Liver (tissue), 9 donors: ENCODE results near the gene PIGQ. TPM values are rescaled to one million over a fixed set of nuclear protein-coding genes. Genes with fewer than 3 reads are reported as not detected.

Experiments used
- DNase-seq: peaks from one replicate; pipeline ENCODE4 v3.0.0-alpha.2; 2017; ENCODE audit warnings: low spot score
- H3K27ac ChIP-seq, 2 donors: one replicate each; pipeline ENCODE4 v1.7.0; 2013; ENCODE audit warnings: inconsistent platforms in 2 of 2, low read length in 2 of 2, control low read depth in 1 of 2, low read depth in 1 of 2, mild to moderate bottlenecking in 1 of 2
- H3K27me3 ChIP-seq, 4 donors: one replicate each; pipeline versions ENCODE4 v1.6.1 to v1.7.0; 2013; ENCODE audit warnings: low read length in 3 of 4, inconsistent platforms in 1 of 4, mild to moderate bottlenecking in 1 of 4, moderate library complexity in 1 of 4; ENCODE audit not compliant: control insufficient read depth in 4 of 4, insufficient read depth in 4 of 4
- H3K36me3 ChIP-seq, 4 donors: one replicate each; pipeline versions ENCODE4 v1.6.1 to v1.7.0; 2013; ENCODE audit warnings: low read length in 3 of 4, mild to moderate bottlenecking in 3 of 4, low read depth in 1 of 4, moderate library complexity in 1 of 4; ENCODE audit not compliant: control insufficient read depth in 4 of 4, insufficient read depth in 3 of 4
- H3K4me1 ChIP-seq, 4 donors: one replicate each; pipeline versions ENCODE4 v1.6.1 to v1.7.0; 2013; ENCODE audit warnings: low read length in 3 of 4, mild to moderate bottlenecking in 3 of 4, moderate library complexity in 1 of 4; ENCODE audit not compliant: control insufficient read depth in 4 of 4, insufficient read depth in 4 of 4
- H3K4me3 ChIP-seq, 3 donors: one replicate each; pipeline versions ENCODE4 v1.6.1 to v1.7.0; 2013; ENCODE audit warnings: low read length in 3 of 3, control low read depth in 1 of 3, low read depth in 1 of 3, mild to moderate bottlenecking in 1 of 3
- H3K9ac ChIP-seq, 2 donors: one replicate each; pipeline ENCODE4 v1.7.0; 2013; ENCODE audit warnings: low read length in 2 of 2, mild to moderate bottlenecking in 2 of 2, moderate library complexity in 2 of 2, control low read depth in 1 of 2, low read depth in 1 of 2
- H3K9me3 ChIP-seq, 4 donors: one replicate each; pipeline versions ENCODE4 v1.6.1 to v1.7.0; 2013; ENCODE audit warnings: low read length in 3 of 4; ENCODE audit not compliant: control insufficient read depth in 4 of 4
- ATF3 ChIP-seq: IDR thresholded peaks from 2 replicates; pipeline ENCODE4 v1.6.1; 2016; ENCODE audit warnings: antibody characterized with exemption
- CTCF ChIP-seq: fragments of 150-350 bp; IDR thresholded peaks from 2 replicates; pipeline ENCODE4 v1.5.1; 2017; ENCODE audit warnings: improper control_type of control experiment, low read depth, low read length; ENCODE audit not compliant: missing input control
- GABPA ChIP-seq, 2 donors: IDR thresholded peaks in 1 of 2; conservative IDR thresholded peaks in 1 of 2; 2 replicates each; pipeline ENCODE4 v1.6.1; 2016; ENCODE audit warnings: antibody characterized with exemption in 2 of 2, mild to moderate bottlenecking in 1 of 2, moderate library complexity in 1 of 2
- HNF4A ChIP-seq, 2 donors: conservative IDR thresholded peaks; 2 replicates each; pipeline ENCODE4 v1.6.1; 2016; ENCODE audit warnings: antibody characterized with exemption in 2 of 2, mild to moderate bottlenecking in 2 of 2
- HNF4G ChIP-seq: IDR thresholded peaks from 2 replicates; pipeline ENCODE4 v1.6.1; 2016; ENCODE audit warnings: antibody characterized with exemption
- REST ChIP-seq: IDR thresholded peaks from 2 replicates; pipeline ENCODE4 v1.6.1; 2016; ENCODE audit warnings: antibody characterized with exemption, mild to moderate bottlenecking
- ZBTB33 ChIP-seq: IDR thresholded peaks from 2 replicates; pipeline ENCODE4 v1.6.1; 2016; ENCODE audit warnings: antibody characterized with exemption
- WGBS: extraction: QIAGEN DNeasy Blood & Tissue Kit; methylation state at CpG from one replicate; pipeline ENCODE4 v1.1.7; 2013; 5-methylcytosine and 5-hydroxymethylcytosine counted together
- polyA plus RNA-seq, 2 donors: library from polyadenylated mRNA; stranded (reverse) in 1 of 2; unstranded in 1 of 2; fragments of 200-250 nt in 1 of 2; fragments of >200 nt in 1 of 2; fragmentation: Nextera tagmentation in 1 of 2; extraction: Ambion mirVana in 1 of 2; gene quantifications; one replicate each; pipeline versions ENCODE4 v1.2.1 to v1.2.3, GENCODE V29; 2013 to 2015
- total RNA-seq, 2 donors: library from RNA; depleted of rRNA; stranded (reverse); fragments of >200 nt; gene quantifications; one replicate each; pipeline ENCODE4 v1.2.3, GENCODE V29; 2014
- donor health status: healthy.
- donor health status: healthy.
- donor health status: healthy.
- donor health status: healthy.
- donor health status: healthy.

Gene PIGQ
- total and polyA plus RNA-seq, 4 donors, result 16.8 to 144 (median 20.6) TPM

GRCh38 chr16:561957-562938 is 7.5 kb upstream of the PIGQ start:
- TF ChIP-seq ZBTB33 (no peak), HNF4A (conservative IDR thresholded peaks at IDR 0.05) (no peak), GABPA (IDR thresholded peaks at IDR 0.05 in 1 of 2, conservative IDR thresholded peaks at IDR 0.05 in 1 of 2) (no peak), ATF3 (no peak), HNF4G (no peak), CTCF (no peak)
- Histone ChIP-seq H3K36me3 (no peaks in the 10 kb centered on the region), H3K27ac (no peak overlapping the region), H3K4me3 (no peak overlapping the region), H3K9me3 (no peaks in the 10 kb centered on the region), H3K27me3 (peaks cover 0 to 5% (median under 1%) of the 10 kb centered on the region in 4 donors), H3K9ac (no peak overlapping the region), H3K4me1 (peaks cover 3 to 32% (median 10%) of the 10 kb centered on the region in 4 donors)
- 90% methylated on average over 43 of the region's 43 CpGs for WGBS
- no peak for DNase-seq

GRCh38 chr16:563072-563644 is 6.6 kb upstream of the PIGQ start:
- H3K27ac ChIP-seq, result no peak overlapping the region
- 85% methylated on average over 30 of the region's 30 CpGs for WGBS
- DNase-seq, result no peak
- H3K27me3 ChIP-seq, result peaks cover 0 to 5% (median under 1%) of the 10 kb centered on the region in 4 donors
- H3K36me3 ChIP-seq, result no peaks in the 10 kb centered on the region
- no peak overlapping the region for H3K4me3 ChIP-seq
- H3K9ac ChIP-seq, result no peak overlapping the region
- H3K4me1 ChIP-seq, result peaks cover 3 to 27% (median 9%) of the 10 kb centered on the region in 4 donors
- TF ChIP-seq REST (no peak), GABPA (IDR thresholded peaks at IDR 0.05 in 1 of 2, conservative IDR thresholded peaks at IDR 0.05 in 1 of 2) (no peak), HNF4G (no peak)
- no peaks in the 10 kb centered on the region for H3K9me3 ChIP-seq
